GM21717 (cell line): ENCODE results near the gene SLC10A1.

ENCODE experiments used
- ATAC-seq: cut with Tn5 transposase; IDR thresholded peaks from one replicate; pipeline ENCODE4 v1.9.1; 2021; ENCODE audit warnings: mild to moderate bottlenecking, moderate library complexity; ENCODE audit not compliant: unreplicated experiment

SLC10A1 gene

GRCh38 chr14:69808919-69809808 lies 12.1 kb upstream of the SLC10A1 start:
- no peak for ATAC-seq

DNA sequence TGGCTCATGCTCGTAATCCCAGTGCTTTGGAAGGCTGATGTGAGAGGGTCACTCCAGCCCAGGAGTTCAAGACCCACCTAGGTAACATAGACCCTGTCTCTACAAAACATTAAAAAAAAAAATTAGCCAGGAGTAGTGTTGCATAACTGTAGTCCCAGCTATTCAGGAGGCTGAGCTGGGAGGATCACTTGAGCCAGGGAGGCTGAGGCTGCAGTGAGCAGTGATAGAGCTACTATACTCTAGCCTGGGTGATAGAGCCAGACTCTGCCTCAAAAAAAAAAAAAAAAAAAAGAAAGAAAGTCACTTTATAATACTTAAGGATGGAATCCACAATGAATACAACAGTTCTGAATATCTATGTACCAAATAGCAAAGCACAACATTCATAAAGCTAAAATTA lies 10.2 kb upstream of the SLC10A1 start:
- ATAC-seq = no peak

GRCh38 chr14:69804902-69805301 lies 7.9 kb upstream of the SLC10A1 start:
- ATAC-seq = no peak

DNA sequence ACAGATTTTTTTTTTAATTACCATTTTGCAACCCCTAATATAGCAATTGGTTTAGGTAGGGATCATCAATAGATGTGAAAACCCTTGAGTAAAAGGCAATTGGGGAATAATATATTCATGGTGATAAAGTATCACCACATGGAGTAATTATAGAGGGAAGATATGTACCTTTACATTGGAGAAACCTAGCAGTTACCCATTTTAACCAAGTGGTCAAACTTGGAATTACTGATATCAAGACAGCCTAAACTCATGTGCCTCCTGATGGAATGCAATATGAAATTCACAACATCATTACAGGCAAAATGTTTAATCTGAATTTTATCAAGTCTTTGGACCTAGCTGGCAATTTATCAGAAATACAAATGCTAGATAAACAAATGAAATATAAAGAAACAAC lies 6.7 kb upstream of the SLC10A1 start:
- no peak for ATAC-seq

- no peak for ATAC-seq
Observed at GRCh38 chr14:69798339-69798735, 1.3 kb upstream of the SLC10A1 start.

GRCh38 chr14:69797573-69798338 lies 715 bp upstream of the SLC10A1 start:
- no peak for ATAC-seq

GRCh38 chr14:69795691-69796090 lies 1.4 kb downstream of the SLC10A1 start:
- ATAC-seq = no peak

DNA sequence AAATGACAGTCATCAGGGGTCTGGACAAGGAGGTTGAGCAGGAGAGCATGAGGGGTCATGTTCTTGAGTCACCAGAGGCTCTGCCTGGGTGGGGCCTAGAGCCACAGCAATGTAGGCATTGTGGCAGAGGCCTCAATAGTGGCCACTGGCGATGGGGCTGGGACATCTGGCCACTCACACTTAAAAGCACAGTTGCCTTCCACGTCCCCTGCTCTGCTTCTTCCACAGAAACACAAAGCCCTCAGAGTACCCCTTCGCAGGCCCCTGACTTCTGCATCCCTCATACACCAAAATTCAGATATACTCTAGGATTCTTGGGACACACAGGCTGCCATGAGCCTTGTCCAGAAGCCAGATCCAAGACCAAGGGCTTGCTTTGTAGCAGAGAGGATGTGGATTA lies 2.2 kb downstream of the SLC10A1 start:
- ATAC-seq = no peak

GRCh38 chr14:69792887-69793421 lies 4.1 kb downstream of the SLC10A1 start:
- ATAC-seq = no peak

DNA sequence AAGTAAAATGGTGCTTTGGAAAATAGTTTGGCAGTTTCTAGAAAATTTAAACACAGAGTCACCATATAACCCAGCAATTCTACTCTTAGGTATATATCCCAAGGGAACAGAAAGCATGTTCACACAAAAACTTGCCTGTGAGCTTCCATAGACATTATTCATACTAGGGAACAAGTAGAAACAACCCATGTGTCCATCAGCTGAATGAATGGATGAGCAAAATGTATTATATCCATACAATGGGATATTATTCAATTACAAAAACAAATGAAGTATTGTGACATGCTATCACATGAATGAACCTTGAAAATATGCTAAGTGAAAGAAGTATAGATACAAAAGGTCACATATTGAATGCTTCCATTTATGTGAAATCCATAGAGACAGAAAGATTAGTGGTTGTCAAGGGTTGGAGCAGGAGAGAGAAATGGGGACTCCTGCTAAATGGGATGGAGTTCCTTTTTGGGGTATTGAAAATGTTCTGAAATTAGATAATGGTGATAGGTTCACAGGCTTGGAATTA lies 7.9 kb downstream of the SLC10A1 start:
- no peak for ATAC-seq

- ATAC-seq = no peak
Observed at GRCh38 chr14:69786603-69787002, 10.4 kb downstream of the SLC10A1 start.

- no peak for ATAC-seq
Observed at GRCh38 chr14:69784942-69785341, 12.1 kb downstream of the SLC10A1 start.

- no peak for ATAC-seq
Observed at GRCh38 chr14:69780952-69781351, 16.1 kb downstream of the SLC10A1 start.

DNA sequence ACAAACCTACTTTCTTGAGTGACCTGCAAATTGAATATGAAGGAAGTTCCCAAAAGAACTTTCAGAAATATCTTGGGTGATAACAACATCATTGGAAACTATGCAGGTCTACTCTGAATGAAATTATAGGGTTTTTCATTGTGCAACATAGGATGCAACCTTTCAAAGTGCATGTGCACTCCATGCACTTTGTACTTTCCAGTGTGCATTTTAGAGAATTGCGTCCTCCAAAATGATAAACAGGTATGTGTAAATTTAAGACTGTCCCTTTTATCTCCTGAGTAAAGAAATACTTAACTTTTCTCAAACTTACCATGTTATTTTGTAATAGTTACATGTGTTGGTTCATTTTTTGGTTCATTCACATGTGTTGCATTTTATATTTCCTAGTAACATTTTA lies 16.9 kb downstream of the SLC10A1 start:
- no peak for ATAC-seq

- ATAC-seq = no peak
Observed at GRCh38 chr14:69779088-69779487, 18.0 kb downstream of the SLC10A1 start.

- ATAC-seq = no peak
Observed at GRCh38 chr14:69776875-69777453, 20.1 kb downstream of the SLC10A1 start.

- ATAC-seq = no peak
Observed at GRCh38 chr14:69775012-69775411, 22.0 kb downstream of the SLC10A1 start.

GRCh38 chr14:69773571-69774276 lies 23.3 kb downstream of the SLC10A1 start:
- ATAC-seq = no peak

- ATAC-seq = no peak
Observed at GRCh38 chr14:69772082-69773017, 24.7 kb downstream of the SLC10A1 start.

DNA sequence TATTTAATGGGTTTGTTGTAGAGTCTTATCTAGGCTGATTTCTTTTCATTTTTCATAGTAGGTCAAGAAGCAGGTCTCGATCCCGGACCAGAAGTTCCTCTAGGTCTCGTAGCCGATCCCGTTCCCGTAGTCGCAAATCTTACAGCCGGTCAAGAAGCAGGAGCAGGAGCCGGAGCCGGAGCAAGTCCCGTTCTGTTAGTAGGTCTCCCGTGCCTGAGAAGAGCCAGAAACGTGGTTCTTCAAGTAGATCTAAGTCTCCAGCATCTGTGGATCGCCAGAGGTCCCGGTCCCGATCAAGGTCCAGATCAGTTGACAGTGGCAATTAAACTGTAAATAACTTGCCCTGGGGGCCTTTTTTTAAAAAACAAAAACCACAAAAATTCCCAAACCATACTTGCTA lies 25.9 kb downstream of the SLC10A1 start:
- ATAC-seq = no peak
